Endothelial cell of umbilical vein (primary cell): ENCODE results near the gene RNMT.

Experiments used
- EZH2 ChIP-seq: IDR thresholded peaks from 2 replicates; pipeline ENCODE4 v1.6.1; 2012; ENCODE audit warnings: borderline replicate concordance, low read depth, mild to moderate bottlenecking, moderate library complexity, low read length, inconsistent platforms; ENCODE audit not compliant: severe bottlenecking
- MYC ChIP-seq: IDR thresholded peaks from one replicate; pipeline ENCODE4 v1.6.1; 2011; ENCODE audit warnings: mild to moderate bottlenecking, low read depth, low read length
- POLR2A ChIP-seq: IDR thresholded peaks from 2 replicates; pipeline ENCODE4 v1.6.1; 2012; ENCODE audit warnings: low read depth, mild to moderate bottlenecking, control low read depth, low read length
- POLR2AphosphoS5 ChIP-seq: IDR thresholded peaks from 2 replicates; pipeline ENCODE4 v1.6.1; 2012; ENCODE audit warnings: low read depth, mild to moderate bottlenecking, control low read depth, low read length, moderate library complexity; ENCODE audit not compliant: insufficient read depth
- TF ChIP-seq, protein P1 (sequence below), 2 donors: IDR thresholded peaks; 1 replicate in 1 of 2; 2 replicates in 1 of 2; pipeline ENCODE4 v1.5.1; 2011; ENCODE audit warnings: low read length in 2 of 2, mild to moderate bottlenecking in 2 of 2, moderate library complexity in 2 of 2, control low read depth in 1 of 2, inconsistent platforms in 1 of 2, low read depth in 1 of 2; ENCODE audit not compliant: insufficient read depth in 1 of 2; ENCODE audit errors: extremely low read depth in 1 of 2
- TF ChIP-seq, protein P2 (sequence below): IDR thresholded peaks from 2 replicates; pipeline ENCODE4 v1.6.1; 2011; ENCODE audit not compliant: insufficient read depth, insufficient read length

GRCh38 chr18:13793819-13794218 is 67.3 kb downstream of the RNMT start:
- TF ChIP-seq, protein P1, sequence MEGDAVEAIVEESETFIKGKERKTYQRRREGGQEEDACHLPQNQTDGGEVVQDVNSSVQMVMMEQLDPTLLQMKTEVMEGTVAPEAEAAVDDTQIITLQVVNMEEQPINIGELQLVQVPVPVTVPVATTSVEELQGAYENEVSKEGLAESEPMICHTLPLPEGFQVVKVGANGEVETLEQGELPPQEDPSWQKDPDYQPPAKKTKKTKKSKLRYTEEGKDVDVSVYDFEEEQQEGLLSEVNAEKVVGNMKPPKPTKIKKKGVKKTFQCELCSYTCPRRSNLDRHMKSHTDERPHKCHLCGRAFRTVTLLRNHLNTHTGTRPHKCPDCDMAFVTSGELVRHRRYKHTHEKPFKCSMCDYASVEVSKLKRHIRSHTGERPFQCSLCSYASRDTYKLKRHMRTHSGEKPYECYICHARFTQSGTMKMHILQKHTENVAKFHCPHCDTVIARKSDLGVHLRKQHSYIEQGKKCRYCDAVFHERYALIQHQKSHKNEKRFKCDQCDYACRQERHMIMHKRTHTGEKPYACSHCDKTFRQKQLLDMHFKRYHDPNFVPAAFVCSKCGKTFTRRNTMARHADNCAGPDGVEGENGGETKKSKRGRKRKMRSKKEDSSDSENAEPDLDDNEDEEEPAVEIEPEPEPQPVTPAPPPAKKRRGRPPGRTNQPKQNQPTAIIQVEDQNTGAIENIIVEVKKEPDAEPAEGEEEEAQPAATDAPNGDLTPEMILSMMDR (IDR thresholded peaks at IDR 0.05; ENCODE audit: extremely low read depth in 1 of 2, insufficient read depth in 1 of 2, low read depth in 1 of 2, low read length in 2 of 2), result no peak
- TF ChIP-seq POLR2AphosphoS5, result no peak
- no peak for TF ChIP-seq POLR2A
- no peak for TF ChIP-seq EZH2
- TF ChIP-seq, protein P2, sequence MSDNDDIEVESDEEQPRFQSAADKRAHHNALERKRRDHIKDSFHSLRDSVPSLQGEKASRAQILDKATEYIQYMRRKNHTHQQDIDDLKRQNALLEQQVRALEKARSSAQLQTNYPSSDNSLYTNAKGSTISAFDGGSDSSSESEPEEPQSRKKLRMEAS, result no peak
- no peak for TF ChIP-seq MYC
